GM12892 (cell line): ENCODE measurements around the gene S100A8.
A peak's percentile ranks its signal among the peaks of the same experiment; 100 is the strongest.

Source experiments
- DNase-seq: peaks from one replicate; pipeline ENCODE4 v3.0.0; 2011; ENCODE audit not compliant: insufficient read length
- FAIRE-seq: peaks from 2 replicates; lab custom pipeline; 2011; peaks lifted over from hg19 to GRCh38; lab: Jason Lieb, UNC
- POLR2A ChIP-seq: IDR thresholded peaks from 2 replicates; pipeline ENCODE4 v1.6.1; 2011; ENCODE audit warnings: low read depth, low read length, control low read depth
- POLR2AphosphoS5 ChIP-seq: IDR thresholded peaks from 2 replicates; pipeline ENCODE4 v1.6.1; 2011; ENCODE audit warnings: low read depth, low read length, control low read depth
- TAF1 ChIP-seq: IDR thresholded peaks from 2 replicates; pipeline ENCODE4 v1.6.1; 2011; ENCODE audit warnings: low read depth, mild to moderate bottlenecking, control low read depth, low read length, borderline replicate concordance

S100A8 gene

GRCh38 chr1:153404768-153405167, 13.9 kb upstream of the S100A8 start:
- no peak for TF ChIP-seq POLR2AphosphoS5
- no peak for TF ChIP-seq POLR2A
- TF ChIP-seq TAF1, result no peak
- FAIRE-seq (peak; percentile 24), DNase-seq (peak; percentile 48)

GRCh38 chr1:153404086-153404635, 13.3 kb upstream of the S100A8 start:
- FAIRE-seq (no peak), DNase-seq (no peak)
- TF ChIP-seq POLR2A (no peak), TAF1 (no peak), POLR2AphosphoS5 (no peak)

- FAIRE-seq (no peak), DNase-seq (no peak)
- TF ChIP-seq POLR2AphosphoS5 (no peak), TAF1 (no peak), POLR2A (no peak)
These were observed 12.7 kb upstream of the S100A8 start for GRCh38 chr1:153403421-153404085.

- TF ChIP-seq TAF1 (no peak), POLR2AphosphoS5 (no peak), POLR2A (no peak)
- DNase-seq (no peak), FAIRE-seq (no peak)
These were observed 11.4 kb upstream of the S100A8 start for GRCh38 chr1:153402226-153402625.

- FAIRE-seq (no peak), DNase-seq (no peak)
- no peak for TF ChIP-seq TAF1
- no peak for TF ChIP-seq POLR2AphosphoS5
- TF ChIP-seq POLR2A, result no peak
These were observed 10.6 kb upstream of the S100A8 start for GRCh38 chr1:153401461-153401860.

- no peak for FAIRE-seq
- TF ChIP-seq POLR2A, result no peak
- no peak for TF ChIP-seq POLR2AphosphoS5
- TF ChIP-seq TAF1, result no peak
- no peak for DNase-seq
These were observed 9.4 kb upstream of the S100A8 start for GRCh38 chr1:153400244-153400643.

GRCh38 chr1:153399401-153400055, 8.7 kb upstream of the S100A8 start:
- no peak for DNase-seq
- FAIRE-seq, result no peak
- TF ChIP-seq POLR2AphosphoS5, result no peak
- TF ChIP-seq POLR2A, result no peak
- TF ChIP-seq TAF1, result no peak

- TF ChIP-seq TAF1 (no peak), POLR2A (no peak), POLR2AphosphoS5 (no peak)
- FAIRE-seq, result no peak
- no peak for DNase-seq
These were observed 7.2 kb upstream of the S100A8 start for GRCh38 chr1:153397924-153398651.

- TF ChIP-seq POLR2AphosphoS5 (no peak), POLR2A (no peak), TAF1 (no peak)
- FAIRE-seq (no peak), DNase-seq (no peak)
These were observed 6.4 kb upstream of the S100A8 start for GRCh38 chr1:153397051-153397923.

- TF ChIP-seq TAF1 (no peak), POLR2A (no peak), POLR2AphosphoS5 (no peak)
- DNase-seq (no peak), FAIRE-seq (no peak)
These were observed 5.6 kb upstream of the S100A8 start for GRCh38 chr1:153396461-153396860.

- no peak for TF ChIP-seq TAF1
- no peak for TF ChIP-seq POLR2A
- no peak for TF ChIP-seq POLR2AphosphoS5
- FAIRE-seq (no peak), DNase-seq (no peak)
These were observed 4.9 kb upstream of the S100A8 start for GRCh38 chr1:153395776-153396175.

- TF ChIP-seq TAF1, result no peak
- TF ChIP-seq POLR2AphosphoS5, result no peak
- TF ChIP-seq POLR2A, result no peak
- FAIRE-seq (no peak), DNase-seq (no peak)
These were observed 4.3 kb upstream of the S100A8 start for GRCh38 chr1:153395136-153395685.
